A549 (cell line): ENCODE measurements around the gene UFC1.

Experiments
- CTCF ChIP-seq: fragments of >200 bp; sonication (Bioruptor Twin); formaldehyde crosslinking; IDR thresholded peaks from 3 replicates; pipeline ENCODE4 v1.5.1; 2016
- PHF8 ChIP-seq: fragments of 200-600 bp; sonication (generic); IDR thresholded peaks from 2 replicates; pipeline ENCODE4 v1.6.1; 2016; ENCODE audit warnings: low read depth, mild to moderate bottlenecking, antibody characterized with exemption, moderate library complexity, borderline replicate concordance
- POLR2A ChIP-seq: IDR thresholded peaks from 2 replicates; pipeline ENCODE4 v1.6.1; 2012; ENCODE audit warnings: mild to moderate bottlenecking, low read length
- RAD21 ChIP-seq, 2 experiments: fragments of >200 bp in 1 of 2; sonication (Bioruptor Twin) in 1 of 2; formaldehyde crosslinking in 1 of 2; IDR thresholded peaks in 1 of 2; conservative IDR thresholded peaks in 1 of 2; 2 replicates in 1 of 2; 3 replicates in 1 of 2; pipeline ENCODE4 v1.6.1; 2012 to 2018; ENCODE audit warnings: inconsistent platforms in 1 of 2
- TP53 ChIP-seq: fragments of 250-450 bp; sonication (Bioruptor Pico); IDR thresholded peaks from 2 replicates; pipeline ENCODE4 v1.5.0; 2021; ENCODE audit warnings: mild to moderate bottlenecking, moderate library complexity

DNA sequence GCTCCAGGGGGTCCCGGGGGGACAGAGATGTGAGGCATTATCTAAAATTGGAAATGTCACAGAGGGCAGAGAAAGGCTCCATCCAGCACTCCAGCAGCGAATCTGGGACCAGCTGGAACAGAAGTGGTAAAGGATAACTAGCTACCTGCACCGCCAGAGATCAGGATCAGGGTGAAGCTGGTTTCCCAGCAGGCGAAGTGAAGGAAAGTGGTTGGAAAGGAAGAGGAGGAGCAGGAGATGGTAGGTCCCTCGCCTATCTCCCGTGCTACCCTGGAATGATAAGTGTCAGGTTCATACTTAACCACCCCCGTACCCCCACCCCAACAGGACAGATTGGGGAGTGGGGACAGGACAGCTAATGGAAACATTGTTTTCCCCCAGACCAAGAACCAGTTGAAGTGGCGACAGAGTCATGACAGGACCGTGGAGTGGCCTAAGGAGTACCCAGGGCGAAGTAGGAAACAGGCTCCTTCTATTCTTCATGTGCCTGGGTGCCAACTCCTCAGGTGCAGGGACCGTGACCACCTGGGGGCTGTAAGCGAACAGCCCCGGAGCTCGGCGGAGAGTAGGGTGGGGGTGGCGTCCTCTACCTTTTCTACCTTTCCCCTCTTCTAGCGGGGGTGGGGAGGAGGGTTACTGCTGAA is 22.8 kb downstream of the UFC1 start:
- TF ChIP-seq PHF8 (no peak), CTCF (no peak), TP53 (no peak), POLR2A (no peak), RAD21 (conservative IDR thresholded peaks at IDR 0.05 in 1 of 2, IDR thresholded peaks at IDR 0.05 in 1 of 2) (no peak)
